GM12878 (cell line): ENCODE measurements around the gene UBQLN4.

Experiments
- ELK1 ChIP-seq: IDR thresholded peaks from 2 replicates; pipeline ENCODE4 v1.6.1; 2012; ENCODE audit warnings: low read depth, low read length, improper control_type of control experiment
- EZH2 ChIP-seq: IDR thresholded peaks from 2 replicates; pipeline ENCODE4 v1.6.1; 2012; ENCODE audit warnings: low read depth, mild to moderate bottlenecking, control low read depth, inconsistent platforms, low read length, borderline replicate concordance; ENCODE audit not compliant: control insufficient read depth
- IRF3 ChIP-seq: fragments of 450-650 bp; IDR thresholded peaks from 2 replicates; pipeline ENCODE4 v1.6.1; 2014; ENCODE audit warnings: mild to moderate bottlenecking
- MEF2B ChIP-seq: fragments of 450-650 bp; IDR thresholded peaks from 2 replicates; pipeline ENCODE4 v1.6.1; 2018; ENCODE audit warnings: mild to moderate bottlenecking, moderate library complexity; ENCODE audit not compliant: partially characterized antibody, poor library complexity, severe bottlenecking
- NBN ChIP-seq: fragments of 450-650 bp; IDR thresholded peaks from 2 replicates; pipeline ENCODE4 v1.6.1; 2016
- PAX5 ChIP-seq: IDR thresholded peaks from 2 replicates; pipeline ENCODE4 v1.6.1; 2011; ENCODE audit warnings: low read depth, low read length, borderline replicate concordance
- SMAD1 ChIP-seq: fragments of 450-650 bp; IDR thresholded peaks from 2 replicates; pipeline ENCODE4 v1.6.1; 2018; ENCODE audit warnings: mild to moderate bottlenecking, low read depth; ENCODE audit not compliant: partially characterized antibody
- ZNF384 ChIP-seq: IDR thresholded peaks from 2 replicates; pipeline ENCODE4 v1.6.1; 2012; ENCODE audit warnings: low read depth, mild to moderate bottlenecking, low read length, improper control_type of control experiment, borderline replicate concordance
- TF ChIP-seq, protein P1 (sequence below), 3 experiments: IDR thresholded peaks in 2 of 3; conservative IDR thresholded peaks in 1 of 3; 2 replicates each; pipeline ENCODE4 v1.5.1; 2011; ENCODE audit warnings: low read depth in 3 of 3, low read length in 3 of 3, mild to moderate bottlenecking in 3 of 3, control low read depth in 2 of 3, moderate library complexity in 2 of 3, inconsistent platforms in 1 of 3, mixed read lengths in 1 of 3; ENCODE audit not compliant: control insufficient read depth in 2 of 3, insufficient read depth in 1 of 3; ENCODE audit errors: extremely low read depth in 1 of 3

GRCh38 chr1:156082309-156083091 lies 28.9 kb upstream of the UBQLN4 start, which contains the start of gene MEX3A:
- TF ChIP-seq ELK1 = no peak
- TF ChIP-seq ZNF384 = no peak
- TF ChIP-seq, protein P1, sequence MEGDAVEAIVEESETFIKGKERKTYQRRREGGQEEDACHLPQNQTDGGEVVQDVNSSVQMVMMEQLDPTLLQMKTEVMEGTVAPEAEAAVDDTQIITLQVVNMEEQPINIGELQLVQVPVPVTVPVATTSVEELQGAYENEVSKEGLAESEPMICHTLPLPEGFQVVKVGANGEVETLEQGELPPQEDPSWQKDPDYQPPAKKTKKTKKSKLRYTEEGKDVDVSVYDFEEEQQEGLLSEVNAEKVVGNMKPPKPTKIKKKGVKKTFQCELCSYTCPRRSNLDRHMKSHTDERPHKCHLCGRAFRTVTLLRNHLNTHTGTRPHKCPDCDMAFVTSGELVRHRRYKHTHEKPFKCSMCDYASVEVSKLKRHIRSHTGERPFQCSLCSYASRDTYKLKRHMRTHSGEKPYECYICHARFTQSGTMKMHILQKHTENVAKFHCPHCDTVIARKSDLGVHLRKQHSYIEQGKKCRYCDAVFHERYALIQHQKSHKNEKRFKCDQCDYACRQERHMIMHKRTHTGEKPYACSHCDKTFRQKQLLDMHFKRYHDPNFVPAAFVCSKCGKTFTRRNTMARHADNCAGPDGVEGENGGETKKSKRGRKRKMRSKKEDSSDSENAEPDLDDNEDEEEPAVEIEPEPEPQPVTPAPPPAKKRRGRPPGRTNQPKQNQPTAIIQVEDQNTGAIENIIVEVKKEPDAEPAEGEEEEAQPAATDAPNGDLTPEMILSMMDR (IDR thresholded peaks at IDR 0.05 in 2 of 3, conservative IDR thresholded peaks at IDR 0.05 in 1 of 3; ENCODE audit: control insufficient read depth in 2 of 3, extremely low read depth in 1 of 3, insufficient read depth in 1 of 3, low read depth in 3 of 3, low read length in 3 of 3) = no peak
- TF ChIP-seq SMAD1 = no peak
- no peak for TF ChIP-seq EZH2
- no peak; the same call in 1 of the 2 replicates for TF ChIP-seq IRF3
- TF ChIP-seq NBN = no peak; the same call in 1 of the 2 replicates
- TF ChIP-seq PAX5 = no peak
- no peak for TF ChIP-seq MEF2B
